Muscle of leg (tissue), 16 donors: Measurements from ENCODE around the gene ACP7. TPM values are rescaled to one million over a fixed set of nuclear protein-coding genes. Genes with fewer than 3 reads are reported as not detected.

Experiments
- DNase-seq: peaks from one replicate; pipeline ENCODE4 v3.0.0; 2013
- H3K27ac ChIP-seq: one replicate; pipeline ENCODE4 v1.5.1; 2013; ENCODE audit warnings: mild to moderate bottlenecking, low read length, control low read depth
- H3K27me3 ChIP-seq: one replicate; pipeline ENCODE4 v1.6.1; 2013; ENCODE audit warnings: low read length; ENCODE audit not compliant: control insufficient read depth, insufficient read depth
- H3K36me3 ChIP-seq: one replicate; pipeline ENCODE4 v1.6.1; 2013; ENCODE audit warnings: low read length; ENCODE audit not compliant: control insufficient read depth, insufficient read depth
- H3K4me1 ChIP-seq: one replicate; pipeline ENCODE4 v1.6.1; 2013; ENCODE audit warnings: low read length; ENCODE audit not compliant: control insufficient read depth, insufficient read depth
- H3K4me3 ChIP-seq: one replicate; pipeline ENCODE4 v1.5.1; 2013; ENCODE audit warnings: low read length, control low read depth
- H3K9me3 ChIP-seq: replicated peaks from 2 replicates; pipeline ENCODE4 v1.6.1; 2013; ENCODE audit warnings: low read depth, low read length; ENCODE audit not compliant: control insufficient read depth
- WGBS: methylation state at CpG from one replicate; pipeline ENCODE4 v1.1.5; 2013; ENCODE audit warnings: missing lambda C conversion rate; ENCODE audit not compliant: insufficient coverage; 5-methylcytosine and 5-hydroxymethylcytosine counted together
- long read RNA-seq, 11 donors: transcript quantifications; one replicate each; lab custom pipeline, GENCODE V29; 2026
- polyA plus RNA-seq, 8 donors: library from polyadenylated mRNA; unstranded; fragments of 120-200 nt; gene quantifications; one replicate each; pipeline versions ENCODE4 v1.2.1 to v1.2.3, GENCODE V29; 2013; ENCODE audit warnings: inconsistent platforms in 1 of 8, low replicate concordance in 1 of 8; ENCODE audit not compliant: insufficient read length in 8 of 8, insufficient read depth in 1 of 8
- total RNA-seq: library from RNA; stranded (reverse); fragments of 120-200 nt; gene quantifications from one replicate; pipeline ENCODE4 v1.2.4, GENCODE V29; 2013

The ACP7 gene
- total RNA-seq (0.09 TPM), polyA plus RNA-seq (under 1 TPM in 7 of 8 donors, not detected in 1; 0.05 to 0.28 (median 0.11) TPM)
- long read RNA-seq, donor 1 = 0 reads
- long read RNA-seq, donor 2 = 0 reads
- long read RNA-seq, donor 3 = 0 reads
- long read RNA-seq, donor 4 = 0 reads
- long read RNA-seq, donor 5 = 0 reads
- long read RNA-seq, donor 6 = 0 reads
- long read RNA-seq, donor 7 = 0 reads
- long read RNA-seq, donor 8 = 0 reads
- long read RNA-seq, donor 9 = 0 reads
- long read RNA-seq, donor 10 = 0 reads
- long read RNA-seq, donor 11 = 0 reads

- peak within 1 kb of the TSS; percentile 59 for H3K27ac ChIP-seq
- H3K4me1 ChIP-seq = no peaks in the 10 kb centered on the region
- no peaks in the 10 kb centered on the region for H3K36me3 ChIP-seq
- no peak for DNase-seq
- WGBS = under 1% methylated on average over 44 of the region's 54 CpGs
- H3K9me3 ChIP-seq = no peaks in the 10 kb centered on the region
- H3K27me3 ChIP-seq = peaks cover 51% of the 10 kb centered on the region
- H3K4me3 ChIP-seq = no peak within 1 kb of the TSS
Observed at GRCh38 chr19:39083983-39084731, at the start of gene ACP7. Gene ACP7, plus strand, starts transcription at chr19:39084368. Its CDS starts 902 bp downstream, at chr19:39085270.

- no peak overlapping the region for H3K27ac ChIP-seq
- peaks cover 1% of the 10 kb centered on the region for H3K4me1 ChIP-seq
- H3K27me3 ChIP-seq = peaks cover 17% of the 10 kb centered on the region
- no peak for DNase-seq
- no peak overlapping the region for H3K4me3 ChIP-seq
- H3K36me3 ChIP-seq = no peaks in the 10 kb centered on the region
- H3K9me3 ChIP-seq = no peaks in the 10 kb centered on the region
Observed at GRCh38 chr19:39036581-39036980, 47.6 kb upstream of the ACP7 start.

GRCh38 chr19:39037194-39037593, 47.0 kb upstream of the ACP7 start:
- H3K36me3 ChIP-seq = no peaks in the 10 kb centered on the region
- no peak overlapping the region for H3K27ac ChIP-seq
- H3K27me3 ChIP-seq = peaks cover 14% of the 10 kb centered on the region
- DNase-seq = no peak
- no CpG with 5 or more reads among the region's 2 CpGs for WGBS
- H3K9me3 ChIP-seq = no peaks in the 10 kb centered on the region
- H3K4me1 ChIP-seq = no peaks in the 10 kb centered on the region
- no peak overlapping the region for H3K4me3 ChIP-seq

- WGBS = 25% methylated on average over 5 of the region's 9 CpGs
- no peaks in the 10 kb centered on the region for H3K4me1 ChIP-seq
- no peaks in the 10 kb centered on the region for H3K36me3 ChIP-seq
Observed at GRCh38 chr19:39038098-39038497, 46.1 kb upstream of the ACP7 start.

GRCh38 chr19:39045506-39045905, 38.7 kb upstream of the ACP7 start:
- Histone ChIP-seq H3K27me3 (no peaks in the 10 kb centered on the region), H3K27ac (no peak overlapping the region), H3K36me3 (no peaks in the 10 kb centered on the region), H3K4me3 (no peak overlapping the region), H3K9me3 (peaks cover 5% of the 10 kb centered on the region), H3K4me1 (no peaks in the 10 kb centered on the region)
- 85% methylated on average over 5 of the region's 6 CpGs for WGBS
- DNase-seq = no peak

More at GRCh38 chr19:39038098-39038497, 46.1 kb upstream of the ACP7 start:
- Histone ChIP-seq H3K27ac (no peak overlapping the region), H3K9me3 (no peaks in the 10 kb centered on the region), H3K4me3 (no peak overlapping the region), H3K27me3 (peaks cover 5% of the 10 kb centered on the region)
- no peak for DNase-seq

GRCh38 chr19:39046037-39046821, 37.9 kb upstream of the ACP7 start:
- Histone ChIP-seq H3K9me3 (peaks cover 5% of the 10 kb centered on the region), H3K4me1 (no peaks in the 10 kb centered on the region), H3K4me3 (no peak overlapping the region), H3K36me3 (no peaks in the 10 kb centered on the region), H3K27ac (no peak overlapping the region), H3K27me3 (no peaks in the 10 kb centered on the region)
- WGBS = 75% methylated on average over 4 of the region's 7 CpGs
- DNase-seq = no peak

GRCh38 chr19:39047073-39047472, 37.1 kb upstream of the ACP7 start:
- WGBS = 75% methylated on average over 2 of the region's 2 CpGs
- H3K36me3 ChIP-seq = no peaks in the 10 kb centered on the region
- H3K4me1 ChIP-seq = no peaks in the 10 kb centered on the region
- DNase-seq = no peak
- H3K27ac ChIP-seq = no peak overlapping the region
- no peaks in the 10 kb centered on the region for H3K27me3 ChIP-seq
- peaks cover 5% of the 10 kb centered on the region for H3K9me3 ChIP-seq
- no peak overlapping the region for H3K4me3 ChIP-seq

GRCh38 chr19:39052243-39052746, 31.9 kb upstream of the ACP7 start:
- Histone ChIP-seq H3K36me3 (no peaks in the 10 kb centered on the region), H3K4me3 (no peak overlapping the region), H3K27ac (no peak overlapping the region), H3K27me3 (no peaks in the 10 kb centered on the region), H3K9me3 (peaks cover 6% of the 10 kb centered on the region), H3K4me1 (no peaks in the 10 kb centered on the region)
- WGBS = 18% methylated on average over 9 of the region's 10 CpGs
- peak; percentile 22 for DNase-seq

- Histone ChIP-seq H3K4me3 (no peak overlapping the region), H3K27ac (no peak overlapping the region), H3K4me1 (no peaks in the 10 kb centered on the region), H3K36me3 (no peaks in the 10 kb centered on the region), H3K9me3 (peaks cover 6% of the 10 kb centered on the region), H3K27me3 (no peaks in the 10 kb centered on the region)
- 81% methylated on average over 7 of the region's 9 CpGs for WGBS
- no peak for DNase-seq
Observed at GRCh38 chr19:39052846-39053245, 31.3 kb upstream of the ACP7 start.
